Fibroblast of lung (primary cell): ENCODE results near the gene TC2N.

ENCODE experiments used
- CTCF ChIP-seq, 2 donors: IDR thresholded peaks in 1 of 2; conservative IDR thresholded peaks in 1 of 2; 1 replicate in 1 of 2; 2 replicates in 1 of 2; pipeline ENCODE4 v1.5.1; 2011 to 2012; ENCODE audit warnings: low read length in 2 of 2, control low read depth in 1 of 2, inconsistent platforms in 1 of 2, low read depth in 1 of 2, mild to moderate bottlenecking in 1 of 2
- EZH2 ChIP-seq: IDR thresholded peaks from 2 replicates; pipeline ENCODE4 v1.5.1; 2012; ENCODE audit warnings: low read length, control low read depth, mild to moderate bottlenecking; ENCODE audit errors: missing control alignments

GRCh38 chr14:91786188-91786587, 81.1 kb downstream of the TC2N start:
- no peak for TF ChIP-seq EZH2
- no peak for TF ChIP-seq CTCF (conservative IDR thresholded peaks at IDR 0.05 in 1 of 2, IDR thresholded peaks at IDR 0.05 in 1 of 2; ENCODE audit: low read depth in 1 of 2, low read length in 2 of 2)
